ENCODE results near the gene FBXO41.

DNA sequence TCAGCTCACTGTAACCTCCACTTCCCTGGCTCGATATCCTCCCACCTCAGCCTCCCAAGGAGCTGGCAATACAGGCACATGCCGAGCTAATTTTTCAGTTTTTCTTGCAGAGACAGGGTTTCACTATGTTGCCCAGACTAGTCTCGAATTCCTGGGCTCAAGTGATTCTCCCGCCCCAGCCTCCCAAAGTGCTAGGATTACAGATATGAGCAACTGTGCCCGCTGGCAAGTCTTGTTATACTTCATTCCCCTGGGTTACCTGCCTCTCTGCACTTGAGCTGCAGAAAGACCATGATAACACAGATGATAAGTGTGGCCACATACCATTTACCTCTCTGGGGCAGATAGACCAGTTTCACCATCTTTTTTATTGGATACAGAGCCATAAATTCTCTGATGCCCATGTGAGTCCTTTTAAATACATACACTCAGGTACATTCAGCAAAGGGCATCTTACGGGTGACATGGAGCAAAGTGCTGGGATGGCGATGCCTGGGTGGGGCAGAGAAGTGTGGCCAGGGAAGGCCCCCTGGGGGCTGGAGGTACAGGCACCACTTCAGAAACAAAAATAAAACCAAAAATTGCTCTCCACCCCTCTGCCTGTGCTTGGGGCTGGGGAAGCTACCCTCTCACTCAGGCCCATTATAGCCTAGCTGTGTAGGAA, 29.8 kb downstream of the FBXO41 start:
- TF ChIP-seq, protein P1, sequence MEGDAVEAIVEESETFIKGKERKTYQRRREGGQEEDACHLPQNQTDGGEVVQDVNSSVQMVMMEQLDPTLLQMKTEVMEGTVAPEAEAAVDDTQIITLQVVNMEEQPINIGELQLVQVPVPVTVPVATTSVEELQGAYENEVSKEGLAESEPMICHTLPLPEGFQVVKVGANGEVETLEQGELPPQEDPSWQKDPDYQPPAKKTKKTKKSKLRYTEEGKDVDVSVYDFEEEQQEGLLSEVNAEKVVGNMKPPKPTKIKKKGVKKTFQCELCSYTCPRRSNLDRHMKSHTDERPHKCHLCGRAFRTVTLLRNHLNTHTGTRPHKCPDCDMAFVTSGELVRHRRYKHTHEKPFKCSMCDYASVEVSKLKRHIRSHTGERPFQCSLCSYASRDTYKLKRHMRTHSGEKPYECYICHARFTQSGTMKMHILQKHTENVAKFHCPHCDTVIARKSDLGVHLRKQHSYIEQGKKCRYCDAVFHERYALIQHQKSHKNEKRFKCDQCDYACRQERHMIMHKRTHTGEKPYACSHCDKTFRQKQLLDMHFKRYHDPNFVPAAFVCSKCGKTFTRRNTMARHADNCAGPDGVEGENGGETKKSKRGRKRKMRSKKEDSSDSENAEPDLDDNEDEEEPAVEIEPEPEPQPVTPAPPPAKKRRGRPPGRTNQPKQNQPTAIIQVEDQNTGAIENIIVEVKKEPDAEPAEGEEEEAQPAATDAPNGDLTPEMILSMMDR (IDR thresholded peaks at IDR 0.05; ENCODE audit: low read depth, low read length, poor library complexity, severe bottlenecking), result no peak
- no peak for TF ChIP-seq EZH2phosphoT487 (IDR thresholded peaks at IDR 0.05; ENCODE audit: borderline replicate concordance, low read length)
